Cerebellar nuclear complex (tissue), 1 donor: Measurements from ENCODE around the gene TECPR2.
"Not testable (repeated sequence)": the region's sequence is repeated elsewhere in the genome, so short reads cannot be mapped to it uniquely, and the experiment has no call there.

ENCODE experiments used
- DNase-seq, 2 experiments: peaks; one replicate each; lab custom pipeline; 2025; lab: John Stamatoyannopoulos, UW

TECPR2 gene

GRCh38 chr14:102362545-102363181, at the start of gene TECPR2, which contains the start of gene CINP:
Gene TECPR2, plus strand, starts transcription at chr14:102362941. Its CDS starts 13,781 bp downstream, at chr14:102376722.
Gene CINP, minus strand, starts transcription at chr14:102362890. Its CDS starts 39 bp downstream, at chr14:102362851.
- DNase-seq = peak; percentile 77 to 88

- DNase-seq = peak in 1 of 2 experiments; percentile 40
Measured at GRCh38 chr14:102314242-102315011, 48.3 kb upstream of the TECPR2 start.

- DNase-seq = no peak
Measured at GRCh38 chr14:102315121-102315520, 47.6 kb upstream of the TECPR2 start.

GRCh38 chr14:102316338-102316742, 46.4 kb upstream of the TECPR2 start:
- DNase-seq = no peak

- peak in 1 of 2 experiments; percentile 77 for DNase-seq
Measured at GRCh38 chr14:102316743-102317563, 45.8 kb upstream of the TECPR2 start.

GRCh38 chr14:102317564-102318248, 45.0 kb upstream of the TECPR2 start:
- DNase-seq = peak in 1 of 2 experiments; percentile 4

- peak in 1 of 2 experiments; percentile 1 for DNase-seq
Measured at GRCh38 chr14:102318781-102319276, 43.9 kb upstream of the TECPR2 start.

GRCh38 chr14:102319351-102320032, 43.2 kb upstream of the TECPR2 start, which contains the start of gene ZNF839:
Gene ZNF839, plus strand, starts transcription at chr14:102319746. Its CDS starts 20 bp downstream, at chr14:102319766.
- peak in 1 of 2 experiments; percentile 30 for DNase-seq

GRCh38 chr14:102320033-102320660, 42.6 kb upstream of the TECPR2 start:
- DNase-seq = no peak

GRCh38 chr14:102320671-102321455, 41.9 kb upstream of the TECPR2 start:
- DNase-seq = no peak

- DNase-seq = no peak
Measured at GRCh38 chr14:102321456-102322422, 41.0 kb upstream of the TECPR2 start.

GRCh38 chr14:102323102-102323501, 39.6 kb upstream of the TECPR2 start:
- DNase-seq = peak in 1 of 2 experiments; percentile 28

- DNase-seq = no peak
Measured at GRCh38 chr14:102325791-102326345, 36.9 kb upstream of the TECPR2 start.

GRCh38 chr14:102326583-102326982, 36.2 kb upstream of the TECPR2 start:
- no peak for DNase-seq

- DNase-seq = not testable (repeated sequence)
Measured at GRCh38 chr14:102329381-102329780, 33.4 kb upstream of the TECPR2 start.

GRCh38 chr14:102330806-102331205, 31.9 kb upstream of the TECPR2 start:
- no peak for DNase-seq

GRCh38 chr14:102333390-102333789, 29.4 kb upstream of the TECPR2 start:
- no peak for DNase-seq
